IMR-90 (cell line): ENCODE measurements around the gene TIPRL. TPM values are rescaled to one million over a fixed set of nuclear protein-coding genes. Genes with fewer than 3 reads are reported as not detected.

Experiments
- ATAC-seq: fragments of 200-7000 bp; cut with Tn5 transposase; 2 replicates; pipeline ENCODE4 v1.9.1; 2020; ENCODE audit warnings: low read depth, mild to moderate bottlenecking, moderate library complexity
- BruUV-seq: library from RNA; stranded (reverse); fragments of 400-500 nt; replicated peaks from 2 replicates; lab custom pipeline; 2021; lab: Mats Ljungman, UMichigan
- CTCF ChIA-PET: fragments of 300-600 bp; formaldehyde crosslinking; extraction: SDS; loops from one replicate; lab custom pipeline; 2021; ENCODE audit warnings: antibody characterized with exemption; lab: Yijun Ruan, JAX
- POLR2A ChIA-PET: fragments of 300-600 bp; sonication (Branson Sonifier 250); formaldehyde crosslinking; loops from one replicate; lab custom pipeline; 2022; ENCODE audit warnings: antibody characterized with exemption; ENCODE audit not compliant: unreplicated experiment; lab: Charles Lee
- DNase-seq: peaks from one replicate; pipeline ENCODE4 v3.0.0; 2013
- H2AFZ ChIP-seq: replicated peaks from 2 replicates; pipeline ENCODE3; 2013; ENCODE audit warnings: low read length, mild to moderate bottlenecking; ENCODE audit not compliant: poor library complexity
- H2AK5ac ChIP-seq: 2 replicates; pipeline ENCODE4 v1.6.1; 2013; ENCODE audit warnings: low read depth, low read length, inconsistent platforms
- H2AK9ac ChIP-seq: replicated peaks from 2 replicates; pipeline ENCODE3; 2013; ENCODE audit warnings: mild to moderate bottlenecking, low read depth, low read length, moderate library complexity; ENCODE audit not compliant: poor library complexity
- H2BK120ac ChIP-seq: 2 replicates; pipeline ENCODE4 v1.6.1; 2013; ENCODE audit warnings: low read depth, low read length, inconsistent platforms
- H2BK15ac ChIP-seq: 3 replicates; pipeline ENCODE4 v1.6.1; 2013; ENCODE audit warnings: low read depth, low read length, inconsistent platforms
- H2BK20ac ChIP-seq: 2 replicates; pipeline ENCODE4 v1.6.1; 2013; ENCODE audit warnings: low read depth, mild to moderate bottlenecking, inconsistent platforms, low read length, moderate library complexity
- H2BK5ac ChIP-seq: 2 replicates; pipeline ENCODE4 v1.6.1; 2013; ENCODE audit warnings: mild to moderate bottlenecking, low read depth, low read length, inconsistent platforms; ENCODE audit not compliant: poor library complexity, severe bottlenecking
- H3K14ac ChIP-seq: replicated peaks from 2 replicates; pipeline ENCODE4 v1.6.1; 2013; ENCODE audit warnings: low read depth, low read length, inconsistent platforms
- H3K18ac ChIP-seq: 2 replicates; pipeline ENCODE4 v1.6.1; 2013; ENCODE audit warnings: low read depth, low read length, control low read depth
- H3K23ac ChIP-seq: 2 replicates; pipeline ENCODE4 v1.6.1; 2013; ENCODE audit warnings: low read depth, low read length, inconsistent platforms
- H3K27ac ChIP-seq: 2 replicates; pipeline ENCODE4 v1.5.1; 2013; ENCODE audit warnings: mild to moderate bottlenecking, control low read depth, low read length; ENCODE audit not compliant: insufficient read depth
- H3K27me3 ChIP-seq: 2 replicates; pipeline ENCODE4 v1.6.1; 2013; ENCODE audit warnings: low read length; ENCODE audit not compliant: control insufficient read depth, insufficient read depth
- H3K36me3 ChIP-seq: 2 replicates; pipeline ENCODE4 v1.6.1; 2013; ENCODE audit warnings: low read length, mixed read lengths; ENCODE audit not compliant: control insufficient read depth, insufficient read depth
- H3K4ac ChIP-seq: 2 replicates; pipeline ENCODE4 v1.6.1; 2013; ENCODE audit warnings: low read depth, low read length, inconsistent platforms
- H3K4me1 ChIP-seq: 2 replicates; pipeline ENCODE4 v1.6.1; 2013; ENCODE audit warnings: low read length, mixed read lengths; ENCODE audit not compliant: control insufficient read depth, insufficient read depth
- H3K4me2 ChIP-seq: 2 replicates; pipeline ENCODE4 v1.6.1; 2013; ENCODE audit warnings: low read depth, mild to moderate bottlenecking, control low read depth, low read length, moderate library complexity
- H3K4me3 ChIP-seq: 2 replicates; pipeline ENCODE4 v1.5.1; 2013; ENCODE audit warnings: low read depth, mild to moderate bottlenecking, control low read depth, low read length, moderate library complexity; ENCODE audit not compliant: insufficient read depth
- H3K56ac ChIP-seq: 2 replicates; pipeline ENCODE4 v1.6.1; 2013; ENCODE audit warnings: low read length, inconsistent platforms; ENCODE audit not compliant: insufficient read depth; ENCODE audit errors: extremely low read depth
- H3K79me1 ChIP-seq, 2 experiments: 2 replicates each; pipeline ENCODE4 v1.6.1; 2013; ENCODE audit warnings: low read length in 2 of 2, inconsistent platforms in 1 of 2, low read depth in 1 of 2
- H3K9ac ChIP-seq: 2 replicates; pipeline ENCODE4 v1.6.1; 2013; ENCODE audit warnings: low read depth, low read length, control low read depth
- H3K9me1 ChIP-seq: 2 replicates; pipeline ENCODE4 v1.6.1; 2013; ENCODE audit warnings: low read length, inconsistent platforms; ENCODE audit not compliant: insufficient read depth
- H3K9me3 ChIP-seq: 2 replicates; pipeline ENCODE4 v1.6.1; 2013; ENCODE audit warnings: low read length; ENCODE audit not compliant: control insufficient read depth, insufficient read depth
- H4K20me1 ChIP-seq: 2 replicates; pipeline ENCODE4 v1.6.1; 2013; ENCODE audit warnings: low read length, inconsistent platforms; ENCODE audit not compliant: insufficient read depth
- H4K5ac ChIP-seq: 2 replicates; pipeline ENCODE4 v1.6.1; 2013; ENCODE audit warnings: mild to moderate bottlenecking, low read depth, low read length, control low read depth
- H4K8ac ChIP-seq, 2 experiments: 2 replicates each; pipeline ENCODE4 v1.6.1; 2013; ENCODE audit warnings: low read depth in 2 of 2, low read length in 2 of 2, control low read depth in 1 of 2, inconsistent platforms in 1 of 2
- H4K91ac ChIP-seq: 2 replicates; pipeline ENCODE4 v1.6.1; 2013; ENCODE audit warnings: low read depth, low read length, inconsistent platforms; ENCODE audit not compliant: insufficient read depth
- BHLHE40 ChIP-seq: fragments of 150-350 bp; IDR thresholded peaks from 2 replicates; pipeline ENCODE4 v1.6.1; 2016; ENCODE audit warnings: mild to moderate bottlenecking, low read depth, low read length
- CEBPB ChIP-seq: IDR thresholded peaks from 2 replicates; pipeline ENCODE4 v1.6.1; 2012; ENCODE audit warnings: low read depth, low read length, improper control_type of control experiment
- CHD1 ChIP-seq: IDR thresholded peaks from 2 replicates; pipeline ENCODE4 v1.6.1; 2012; ENCODE audit warnings: low read depth, low read length, improper control_type of control experiment
- CTCF ChIP-seq: conservative IDR thresholded peaks from 2 replicates; pipeline ENCODE4 v1.5.1; 2012; ENCODE audit warnings: mild to moderate bottlenecking, low read depth, low read length, improper control_type of control experiment
- ELK1 ChIP-seq: fragments of 150-350 bp; IDR thresholded peaks from 2 replicates; pipeline ENCODE4 v1.6.1; 2016; ENCODE audit warnings: low read depth, mild to moderate bottlenecking, low read length, moderate library complexity, borderline replicate concordance
- FOS ChIP-seq: fragments of 150-350 bp; IDR thresholded peaks from 2 replicates; pipeline ENCODE4 v1.6.1; 2016; ENCODE audit warnings: low read depth, low read length
- MAFK ChIP-seq: IDR thresholded peaks from 2 replicates; pipeline ENCODE4 v1.6.1; 2012; ENCODE audit warnings: low read depth, low read length, improper control_type of control experiment
- MAZ ChIP-seq: IDR thresholded peaks from 2 replicates; pipeline ENCODE4 v1.6.1; 2012; ENCODE audit warnings: low read depth, mild to moderate bottlenecking, low read length, improper control_type of control experiment, moderate library complexity, borderline replicate concordance
- MXI1 ChIP-seq: IDR thresholded peaks from 2 replicates; pipeline ENCODE4 v1.6.1; 2012; ENCODE audit warnings: low read depth, mild to moderate bottlenecking, low read length, moderate library complexity, borderline replicate concordance
- NFE2L2 ChIP-seq: fragments of 150-350 bp; IDR thresholded peaks from 2 replicates; pipeline ENCODE4 v1.6.1; 2016; ENCODE audit warnings: low read depth, mild to moderate bottlenecking, low read length
- POLR2A ChIP-seq: IDR thresholded peaks from 2 replicates; pipeline ENCODE4 v1.6.1; 2012; ENCODE audit warnings: mild to moderate bottlenecking, low read depth, low read length
- RAD21 ChIP-seq: IDR thresholded peaks from 2 replicates; pipeline ENCODE4 v1.6.1; 2012; ENCODE audit warnings: low read length, improper control_type of control experiment
- RCOR1 ChIP-seq: IDR thresholded peaks from 2 replicates; pipeline ENCODE4 v1.6.1; 2012; ENCODE audit warnings: mild to moderate bottlenecking, low read length, improper control_type of control experiment; ENCODE audit not compliant: insufficient replicate concordance
- RFX5 ChIP-seq: IDR thresholded peaks from 2 replicates; pipeline ENCODE4 v1.8.0; 2012; ENCODE audit warnings: low read depth, mild to moderate bottlenecking, low read length, moderate library complexity
- SMC3 ChIP-seq: fragments of 150-350 bp; IDR thresholded peaks from 2 replicates; pipeline ENCODE4 v1.6.1; 2016; ENCODE audit warnings: low read depth, mild to moderate bottlenecking, antibody characterized with exemption, low read length, moderate library complexity
- WGBS, 2 experiments: methylation state at CpG; one replicate each; pipeline versions ENCODE4 v1.1.5 to v1.1.7; 2013; ENCODE audit warnings: missing lambda C conversion rate in 2 of 2; ENCODE audit not compliant: insufficient read length in 1 of 2; ENCODE audit errors: extremely low coverage in 2 of 2; 5-methylcytosine and 5-hydroxymethylcytosine counted together
- dilution Hi-C: fragments of 300-500 bp; cut with HindIII; formaldehyde crosslinking; loops from one replicate; pipeline ENCODE4 v1.14.3; 2018; ENCODE audit warnings: low sequenced_read_pairs; ENCODE audit not compliant: unreplicated experiment
- in situ Hi-C: fragments of 300-500 bp; cut with MboI; formaldehyde crosslinking; loops from 3 replicates; pipeline ENCODE4 v1.14.3; 2019; ENCODE audit warnings: low sequenced_read_pairs, inconsistent platforms, mixed read lengths
- intact Hi-C: fragments of 100-400 bp; cut with micrococcal nuclease; formaldehyde crosslinking; loops from 2 replicates; pipeline ENCODE4 v1.10.0; 2022
- polyA plus RNA-seq, 3 experiments: library from polyadenylated mRNA; depleted of rRNA; stranded (reverse); fragments of >200 nt; gene quantifications; 2 replicates each; pipeline ENCODE4 v1.2.3, GENCODE V29; 2012; ENCODE audit warnings: low replicate concordance in 1 of 3
- total RNA-seq: library from RNA; depleted of rRNA; stranded (reverse); fragments of >200 nt; gene quantifications from 2 replicates; pipeline ENCODE4 v1.2.3, GENCODE V29; 2012
- TF ChIP-seq, protein P1 (sequence below): fragments of 150-350 bp; IDR thresholded peaks from 2 replicates; pipeline ENCODE4 v1.6.1; 2017; ENCODE audit warnings: mild to moderate bottlenecking, antibody characterized with exemption, low read length, low read depth

The TIPRL gene
- total and polyA plus RNA-seq, 2 of the 4 experiments (the other 2 are of a cell fraction) = 15.4 to 23.8 TPM

- POLR2A ChIA-PET = no interaction called here
These were observed 11.0 kb upstream of the TIPRL start for GRCh38 chr1:168167806-168168205.

More at GRCh38 chr1:168167806-168168205, 11.0 kb upstream of the TIPRL start:
- Histone ChIP-seq H2AK9ac (no peak overlapping the region), H3K4ac (no peak overlapping the region), H2AFZ (no peak overlapping the region), H3K9me1 (no peaks in the 10 kb centered on the region), H3K36me3 (no peaks in the 10 kb centered on the region), H4K91ac (no peak overlapping the region), H3K27me3 (no peaks in the 10 kb centered on the region; the same call in 1 of the 2 replicates), H3K27ac (no peak overlapping the region), H3K23ac (no peak overlapping the region), H2BK20ac (no peak overlapping the region), H2AK5ac (no peak overlapping the region), H3K4me2 (no peak overlapping the region), H2BK120ac (no peak overlapping the region), H4K8ac (no peak overlapping the region), H3K18ac (no peak overlapping the region), H2BK5ac (no peak overlapping the region), H3K4me3 (no peak overlapping the region), H3K79me1 (no peaks in the 10 kb centered on the region), H3K56ac (no peak overlapping the region), H3K14ac (no peak overlapping the region), H2BK15ac (no peak overlapping the region), H4K5ac (no peak overlapping the region), H3K9ac (no peak overlapping the region), H3K4me1 (no peaks in the 10 kb centered on the region), H3K9me3 (no peaks in the 10 kb centered on the region), H4K20me1 (no peaks in the 10 kb centered on the region)
- ATAC-seq = no peak
- in situ Hi-C loops = no loop called here
- peak; percentile 15 for DNase-seq
- WGBS, 2 experiments = 29% methylated on average over 1 of the region's 2 CpGs; no CpG with 5 or more reads in 1 of the 2 experiments
- no TSS peak for BruUV-seq
- TF ChIP-seq POLR2A = no peak
- no peak for TF ChIP-seq FOS
- no peak for TF ChIP-seq RFX5
- TF ChIP-seq, protein P1, sequence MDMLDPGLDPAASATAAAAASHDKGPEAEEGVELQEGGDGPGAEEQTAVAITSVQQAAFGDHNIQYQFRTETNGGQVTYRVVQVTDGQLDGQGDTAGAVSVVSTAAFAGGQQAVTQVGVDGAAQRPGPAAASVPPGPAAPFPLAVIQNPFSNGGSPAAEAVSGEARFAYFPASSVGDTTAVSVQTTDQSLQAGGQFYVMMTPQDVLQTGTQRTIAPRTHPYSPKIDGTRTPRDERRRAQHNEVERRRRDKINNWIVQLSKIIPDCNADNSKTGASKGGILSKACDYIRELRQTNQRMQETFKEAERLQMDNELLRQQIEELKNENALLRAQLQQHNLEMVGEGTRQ = no peak
- TF ChIP-seq NFE2L2 = no peak
- no peak for TF ChIP-seq CHD1
- TF ChIP-seq CEBPB = no peak
- no peak for TF ChIP-seq ELK1
- TF ChIP-seq MAFK = no peak
- TF ChIP-seq SMC3 = no peak
- TF ChIP-seq CTCF = no peak
- no peak for TF ChIP-seq MXI1
- no peak for TF ChIP-seq MAZ
- no peak for TF ChIP-seq RCOR1
- no peak for TF ChIP-seq BHLHE40
- no peak for TF ChIP-seq RAD21
- CTCF ChIA-PET = interaction anchor here (0.7 kb wide), 1 partner anchor 75 kb away, joined by 3 read pairs; no protein-coding TSS in a partner anchor
- intact Hi-C loops = no loop called here
- dilution Hi-C loops = no loop called here
